ENCODE results near the gene DOK6. TPM values are rescaled to one million over a fixed set of nuclear protein-coding genes. Genes with fewer than 3 reads are reported as not detected.

Gene DOK6
- total RNA-seq, 6 experiments from 2014 or later: not detected

GRCh38 chr18:69757733-69758132 lies 357.0 kb downstream of the DOK6 start:
- TF ChIP-seq CTCF (IDR thresholded peaks at IDR 0.05): no peak
- no peak overlapping the region for H3K27ac Mint-ChIP-seq
- no peak overlapping the region for H3K4me3 Mint-ChIP-seq
- no peaks in the 10 kb centered on the region for H3K9me3 Mint-ChIP-seq
- no peaks in the 10 kb centered on the region for H3K4me1 Mint-ChIP-seq (ENCODE audit: low read depth)
- no peak for DNase-seq
- peaks cover 3% of the 10 kb centered on the region; the same call in 1 of the 2 replicates for H3K27me3 Mint-ChIP-seq (ENCODE audit: insufficient read depth)
- H3K36me3 Mint-ChIP-seq (ENCODE audit: low read depth): no peaks in the 10 kb centered on the region

- no peak overlapping the region for H3K27ac Mint-ChIP-seq
- no peak overlapping the region for H3K4me3 Mint-ChIP-seq
- H3K4me1 Mint-ChIP-seq (ENCODE audit: low read depth): no peaks in the 10 kb centered on the region
- no peak for DNase-seq
- no peak for TF ChIP-seq CTCF (IDR thresholded peaks at IDR 0.05)
- H3K27me3 Mint-ChIP-seq (ENCODE audit: insufficient read depth): peaks cover 3% of the 10 kb centered on the region; the same call in 1 of the 2 replicates
- no peaks in the 10 kb centered on the region for H3K9me3 Mint-ChIP-seq
- H3K36me3 Mint-ChIP-seq (ENCODE audit: low read depth): no peaks in the 10 kb centered on the region
These were observed 357.8 kb downstream of the DOK6 start for GRCh38 chr18:69758458-69758857.

GRCh38 chr18:69759046-69759445 lies 358.4 kb downstream of the DOK6 start:
- H3K4me3 Mint-ChIP-seq: no peak overlapping the region
- H3K27ac Mint-ChIP-seq: no peak overlapping the region
- TF ChIP-seq CTCF (IDR thresholded peaks at IDR 0.05): no peak
- H3K4me1 Mint-ChIP-seq (ENCODE audit: low read depth): no peaks in the 10 kb centered on the region
- no peak for DNase-seq
- H3K36me3 Mint-ChIP-seq (ENCODE audit: low read depth): no peaks in the 10 kb centered on the region
- peaks cover 3% of the 10 kb centered on the region; the same call in 1 of the 2 replicates for H3K27me3 Mint-ChIP-seq (ENCODE audit: insufficient read depth)
- H3K9me3 Mint-ChIP-seq: no peaks in the 10 kb centered on the region

GRCh38 chr18:69763002-69763401 lies 362.3 kb downstream of the DOK6 start:
- no peak for DNase-seq
- Mint-ChIP-seq H3K4me3 (no peak overlapping the region), H3K9me3 (no peaks in the 10 kb centered on the region), H3K27me3 (ENCODE audit: insufficient read depth) (peaks cover 6% of the 10 kb centered on the region), H3K36me3 (ENCODE audit: low read depth) (no peaks in the 10 kb centered on the region), H3K27ac (no peak overlapping the region), H3K4me1 (ENCODE audit: low read depth) (no peaks in the 10 kb centered on the region)
- no peak for TF ChIP-seq CTCF (IDR thresholded peaks at IDR 0.05)

- Mint-ChIP-seq H3K4me3 (no peak overlapping the region), H3K4me1 (ENCODE audit: low read depth) (no peaks in the 10 kb centered on the region), H3K36me3 (ENCODE audit: low read depth) (no peaks in the 10 kb centered on the region), H3K9me3 (no peaks in the 10 kb centered on the region), H3K27me3 (ENCODE audit: insufficient read depth) (peaks cover 6% of the 10 kb centered on the region), H3K27ac (no peak overlapping the region)
- TF ChIP-seq CTCF (IDR thresholded peaks at IDR 0.05): no peak
- DNase-seq: no peak
These were observed 363.1 kb downstream of the DOK6 start for GRCh38 chr18:69763821-69764220.

- H3K36me3 Mint-ChIP-seq (ENCODE audit: low read depth): no peaks in the 10 kb centered on the region
- TF ChIP-seq CTCF (IDR thresholded peaks at IDR 0.05): no peak
- H3K27me3 Mint-ChIP-seq (ENCODE audit: insufficient read depth): peaks cover 2% of the 10 kb centered on the region; the same call in 1 of the 2 replicates
- no peak for DNase-seq
- no peak overlapping the region for H3K27ac Mint-ChIP-seq
- H3K9me3 Mint-ChIP-seq: no peaks in the 10 kb centered on the region
- H3K4me1 Mint-ChIP-seq (ENCODE audit: low read depth): no peaks in the 10 kb centered on the region
- no peak overlapping the region for H3K4me3 Mint-ChIP-seq
These were observed 369.6 kb downstream of the DOK6 start for GRCh38 chr18:69770238-69770637.
